ENCODE results near the gene TMEM266.
A peak's percentile ranks its signal among the peaks of the same experiment; 100 is the strongest.

Gene TMEM266

DNA sequence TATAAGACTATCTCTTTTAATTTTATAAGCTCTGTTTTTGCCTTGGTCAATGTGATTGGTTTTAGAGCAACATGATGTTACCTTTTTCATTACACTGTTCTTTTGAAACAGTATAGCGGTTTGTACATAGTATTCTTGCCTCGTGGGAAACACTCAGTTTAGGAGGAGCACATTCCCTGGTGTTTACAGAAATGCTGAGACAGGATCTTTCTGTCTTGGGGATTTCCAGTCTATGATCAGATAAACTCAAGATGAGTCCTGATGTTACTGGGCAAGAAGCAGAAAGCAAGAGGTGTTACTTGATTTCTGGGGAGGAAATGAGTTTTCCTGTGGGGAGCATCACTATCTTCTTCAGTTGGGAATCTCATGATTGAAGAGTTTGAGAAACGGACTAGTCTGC, 2.5 kb downstream of the TMEM266 start:
- Mint-ChIP-seq H3K4me1 (peaks cover 20% of the 10 kb centered on the region), H3K27ac (peak overlapping the region in 2 of 3 experiments; percentile 17 to 84), H3K4me3 (peak overlapping the region; percentile 53 to 68 (median 66)), H3K27me3 (ENCODE audit: low read depth) (peaks cover 58% of the 10 kb centered on the region), H3K36me3 (ENCODE audit: low read depth) (no peaks in the 10 kb centered on the region), H3K9me3 (no peaks in the 10 kb centered on the region)
- TF ChIP-seq, protein P1, sequence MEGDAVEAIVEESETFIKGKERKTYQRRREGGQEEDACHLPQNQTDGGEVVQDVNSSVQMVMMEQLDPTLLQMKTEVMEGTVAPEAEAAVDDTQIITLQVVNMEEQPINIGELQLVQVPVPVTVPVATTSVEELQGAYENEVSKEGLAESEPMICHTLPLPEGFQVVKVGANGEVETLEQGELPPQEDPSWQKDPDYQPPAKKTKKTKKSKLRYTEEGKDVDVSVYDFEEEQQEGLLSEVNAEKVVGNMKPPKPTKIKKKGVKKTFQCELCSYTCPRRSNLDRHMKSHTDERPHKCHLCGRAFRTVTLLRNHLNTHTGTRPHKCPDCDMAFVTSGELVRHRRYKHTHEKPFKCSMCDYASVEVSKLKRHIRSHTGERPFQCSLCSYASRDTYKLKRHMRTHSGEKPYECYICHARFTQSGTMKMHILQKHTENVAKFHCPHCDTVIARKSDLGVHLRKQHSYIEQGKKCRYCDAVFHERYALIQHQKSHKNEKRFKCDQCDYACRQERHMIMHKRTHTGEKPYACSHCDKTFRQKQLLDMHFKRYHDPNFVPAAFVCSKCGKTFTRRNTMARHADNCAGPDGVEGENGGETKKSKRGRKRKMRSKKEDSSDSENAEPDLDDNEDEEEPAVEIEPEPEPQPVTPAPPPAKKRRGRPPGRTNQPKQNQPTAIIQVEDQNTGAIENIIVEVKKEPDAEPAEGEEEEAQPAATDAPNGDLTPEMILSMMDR (IDR thresholded peaks at IDR 0.05; ENCODE audit: unreplicated experiment in 3 of 3) = no peak

DNA sequence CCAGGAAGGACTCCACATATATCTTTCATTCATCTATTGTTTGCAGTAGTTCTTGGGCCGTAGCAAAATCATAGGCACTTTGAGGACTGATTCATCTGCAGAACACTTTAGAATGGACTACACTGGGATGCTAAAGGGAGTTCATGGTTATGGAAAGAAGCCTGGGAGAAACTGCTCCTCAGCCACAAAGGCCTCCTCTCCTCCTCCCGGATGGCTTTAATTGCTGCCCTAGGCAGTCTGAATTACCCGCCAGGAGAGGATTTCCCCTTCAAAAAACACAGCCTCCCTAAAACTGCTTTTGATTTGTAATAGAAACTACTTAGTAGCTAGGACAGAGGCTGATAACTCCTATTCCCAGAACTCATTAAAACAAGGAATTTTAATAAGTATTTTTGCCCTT, 4.6 kb downstream of the TMEM266 start:
- peak overlapping the region; percentile 27 to 93 (median 31) for H3K27ac Mint-ChIP-seq
- peak overlapping the region in 1 of 3 experiments; percentile 5 for H3K4me3 Mint-ChIP-seq
- no peaks in the 10 kb centered on the region for H3K9me3 Mint-ChIP-seq
- H3K4me1 Mint-ChIP-seq = peaks cover 15% of the 10 kb centered on the region
- peaks cover 40% of the 10 kb centered on the region for H3K27me3 Mint-ChIP-seq (ENCODE audit: low read depth)
- no peaks in the 10 kb centered on the region for H3K36me3 Mint-ChIP-seq (ENCODE audit: low read depth)
- TF ChIP-seq, protein P1 (IDR thresholded peaks at IDR 0.05; ENCODE audit: unreplicated experiment in 3 of 3) = no peak

GRCh38 chr15:76065245-76065644, 5.5 kb downstream of the TMEM266 start:
- no peaks in the 10 kb centered on the region for H3K36me3 Mint-ChIP-seq (ENCODE audit: low read depth)
- peak overlapping the region; percentile 27 to 93 (median 89) for H3K27ac Mint-ChIP-seq
- TF ChIP-seq, protein P1 (IDR thresholded peaks at IDR 0.05; ENCODE audit: unreplicated experiment in 3 of 3) = no peak
- peaks cover 15% of the 10 kb centered on the region for H3K4me1 Mint-ChIP-seq
- peaks cover 39% of the 10 kb centered on the region for H3K27me3 Mint-ChIP-seq (ENCODE audit: low read depth)
- peak overlapping the region in 2 of 3 experiments; percentile 29 to 44 for H3K4me3 Mint-ChIP-seq
- no peaks in the 10 kb centered on the region for H3K9me3 Mint-ChIP-seq

DNA sequence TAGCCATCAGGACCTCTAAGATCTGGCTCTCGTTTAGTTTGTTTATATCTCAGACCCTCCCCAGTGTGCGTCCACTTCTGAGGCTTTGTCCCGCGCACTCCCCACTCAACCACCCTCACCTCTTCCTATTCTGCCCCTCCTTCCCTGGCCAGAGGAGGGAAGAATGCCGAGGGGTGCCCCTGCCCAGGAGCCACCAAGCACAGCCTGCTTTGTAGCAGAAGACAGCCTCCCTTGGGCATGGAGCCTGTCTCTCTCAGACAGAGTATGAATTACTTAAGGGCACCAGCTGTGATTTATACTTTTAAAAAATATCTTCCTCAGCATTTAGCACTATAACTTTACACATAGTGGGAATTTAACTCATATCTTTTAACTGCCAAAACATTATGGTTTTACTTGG, 6.0 kb downstream of the TMEM266 start:
- peak overlapping the region; percentile 27 to 93 (median 89) for H3K27ac Mint-ChIP-seq
- H3K9me3 Mint-ChIP-seq = no peaks in the 10 kb centered on the region
- H3K27me3 Mint-ChIP-seq (ENCODE audit: low read depth) = peaks cover 33% of the 10 kb centered on the region
- H3K4me3 Mint-ChIP-seq = peak overlapping the region in 1 of 3 experiments; percentile 58
- TF ChIP-seq, protein P1 (IDR thresholded peaks at IDR 0.05; ENCODE audit: unreplicated experiment in 3 of 3) = no peak
- peaks cover 15% of the 10 kb centered on the region for H3K4me1 Mint-ChIP-seq
- no peaks in the 10 kb centered on the region for H3K36me3 Mint-ChIP-seq (ENCODE audit: low read depth)

- H3K36me3 Mint-ChIP-seq (ENCODE audit: low read depth) = no peaks in the 10 kb centered on the region
- TF ChIP-seq, protein P1 (IDR thresholded peaks at IDR 0.05; ENCODE audit: unreplicated experiment in 3 of 3) = no peak
- H3K27me3 Mint-ChIP-seq (ENCODE audit: low read depth) = peaks cover 3% of the 10 kb centered on the region
- H3K4me3 Mint-ChIP-seq = no peak overlapping the region
- H3K9me3 Mint-ChIP-seq = no peaks in the 10 kb centered on the region
- H3K27ac Mint-ChIP-seq = no peak overlapping the region
- peaks cover 8% of the 10 kb centered on the region for H3K4me1 Mint-ChIP-seq
These were observed 10.4 kb downstream of the TMEM266 start for GRCh38 chr15:76070192-76070591.

DNA sequence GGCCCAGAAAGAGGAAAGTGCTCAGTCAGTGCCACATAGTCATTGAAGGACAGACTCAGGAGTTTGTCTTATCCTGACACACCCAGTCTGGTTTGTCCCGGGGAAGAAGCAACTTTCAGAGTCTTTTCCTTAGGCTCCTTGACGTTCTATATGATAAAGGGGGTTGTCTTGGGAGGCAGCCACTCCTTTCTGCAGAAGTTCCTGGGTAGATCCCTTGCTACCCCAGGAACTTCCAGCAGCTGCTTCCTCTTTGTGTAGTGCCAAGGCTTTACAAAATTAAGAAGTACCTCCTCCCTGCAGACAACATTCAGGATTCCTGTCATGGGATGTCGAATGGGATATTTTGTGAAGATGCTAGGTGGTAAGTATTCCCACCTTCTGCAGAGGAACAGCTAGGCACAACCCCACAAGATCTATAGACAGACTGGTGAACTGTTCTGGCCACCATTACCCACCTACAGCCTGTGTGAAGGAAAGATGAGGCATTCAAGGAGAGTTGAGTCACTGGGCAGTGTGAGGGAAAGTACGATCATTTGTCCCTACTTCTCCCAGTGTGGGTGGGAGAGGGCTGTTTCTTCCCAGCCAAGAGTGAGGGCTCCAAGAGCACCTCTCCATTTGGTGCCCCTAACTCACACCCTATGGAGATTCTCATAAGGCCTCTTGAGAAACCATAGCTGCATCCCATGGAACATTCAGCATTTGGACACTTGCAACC, 11.3 kb downstream of the TMEM266 start:
- TF ChIP-seq, protein P1 (IDR thresholded peaks at IDR 0.05; ENCODE audit: unreplicated experiment in 3 of 3) = no peak
- Mint-ChIP-seq H3K9me3 (no peaks in the 10 kb centered on the region), H3K27ac (no peak overlapping the region), H3K4me3 (no peak overlapping the region), H3K36me3 (ENCODE audit: low read depth) (no peaks in the 10 kb centered on the region), H3K4me1 (no peaks in the 10 kb centered on the region), H3K27me3 (ENCODE audit: low read depth) (no peaks in the 10 kb centered on the region)

Data from nephron (organoid).